Liver (tissue), 9 donors: ENCODE measurements around the gene THRB. TPM values are rescaled to one million over a fixed set of nuclear protein-coding genes. Genes with fewer than 3 reads are reported as not detected.

Experiments
- DNase-seq: peaks from one replicate; pipeline ENCODE4 v3.0.0-alpha.2; 2017; ENCODE audit warnings: low spot score
- H3K27ac ChIP-seq, 2 donors: one replicate each; pipeline ENCODE4 v1.7.0; 2013; ENCODE audit warnings: inconsistent platforms in 2 of 2, low read length in 2 of 2, control low read depth in 1 of 2, low read depth in 1 of 2, mild to moderate bottlenecking in 1 of 2
- H3K27me3 ChIP-seq, 4 donors: one replicate each; pipeline versions ENCODE4 v1.6.1 to v1.7.0; 2013; ENCODE audit warnings: low read length in 3 of 4, inconsistent platforms in 1 of 4, mild to moderate bottlenecking in 1 of 4, moderate library complexity in 1 of 4; ENCODE audit not compliant: control insufficient read depth in 4 of 4, insufficient read depth in 4 of 4
- H3K36me3 ChIP-seq, 4 donors: one replicate each; pipeline versions ENCODE4 v1.6.1 to v1.7.0; 2013; ENCODE audit warnings: low read length in 3 of 4, mild to moderate bottlenecking in 3 of 4, low read depth in 1 of 4, moderate library complexity in 1 of 4; ENCODE audit not compliant: control insufficient read depth in 4 of 4, insufficient read depth in 3 of 4
- H3K4me1 ChIP-seq, 4 donors: one replicate each; pipeline versions ENCODE4 v1.6.1 to v1.7.0; 2013; ENCODE audit warnings: low read length in 3 of 4, mild to moderate bottlenecking in 3 of 4, moderate library complexity in 1 of 4; ENCODE audit not compliant: control insufficient read depth in 4 of 4, insufficient read depth in 4 of 4
- H3K4me3 ChIP-seq, 3 donors: one replicate each; pipeline versions ENCODE4 v1.6.1 to v1.7.0; 2013; ENCODE audit warnings: low read length in 3 of 3, control low read depth in 1 of 3, low read depth in 1 of 3, mild to moderate bottlenecking in 1 of 3
- H3K9ac ChIP-seq, 2 donors: one replicate each; pipeline ENCODE4 v1.7.0; 2013; ENCODE audit warnings: low read length in 2 of 2, mild to moderate bottlenecking in 2 of 2, moderate library complexity in 2 of 2, control low read depth in 1 of 2, low read depth in 1 of 2
- H3K9me3 ChIP-seq, 4 donors: one replicate each; pipeline versions ENCODE4 v1.6.1 to v1.7.0; 2013; ENCODE audit warnings: low read length in 3 of 4; ENCODE audit not compliant: control insufficient read depth in 4 of 4
- ATF3 ChIP-seq: IDR thresholded peaks from 2 replicates; pipeline ENCODE4 v1.6.1; 2016; ENCODE audit warnings: antibody characterized with exemption
- CTCF ChIP-seq: fragments of 150-350 bp; IDR thresholded peaks from 2 replicates; pipeline ENCODE4 v1.5.1; 2017; ENCODE audit warnings: improper control_type of control experiment, low read depth, low read length; ENCODE audit not compliant: missing input control
- EGR1 ChIP-seq, 2 donors: IDR thresholded peaks; 2 replicates each; pipeline ENCODE4 v1.6.1; 2016 to 2018; ENCODE audit warnings: antibody characterized with exemption in 2 of 2, low read depth in 2 of 2
- FOXA1 ChIP-seq: IDR thresholded peaks from 2 replicates; pipeline ENCODE4 v1.6.1; 2016; ENCODE audit warnings: antibody characterized with exemption
- FOXA2 ChIP-seq: IDR thresholded peaks from 2 replicates; pipeline ENCODE4 v1.6.1; 2016; ENCODE audit warnings: antibody characterized with exemption
- GABPA ChIP-seq, 2 donors: IDR thresholded peaks in 1 of 2; conservative IDR thresholded peaks in 1 of 2; 2 replicates each; pipeline ENCODE4 v1.6.1; 2016; ENCODE audit warnings: antibody characterized with exemption in 2 of 2, mild to moderate bottlenecking in 1 of 2, moderate library complexity in 1 of 2
- HNF4A ChIP-seq, 2 donors: conservative IDR thresholded peaks; 2 replicates each; pipeline ENCODE4 v1.6.1; 2016; ENCODE audit warnings: antibody characterized with exemption in 2 of 2, mild to moderate bottlenecking in 2 of 2
- HNF4G ChIP-seq: IDR thresholded peaks from 2 replicates; pipeline ENCODE4 v1.6.1; 2016; ENCODE audit warnings: antibody characterized with exemption
- JUND ChIP-seq, 2 donors: IDR thresholded peaks; 2 replicates each; pipeline ENCODE4 v1.6.1; 2016; ENCODE audit warnings: antibody characterized with exemption in 2 of 2
- MAX ChIP-seq: IDR thresholded peaks from 2 replicates; pipeline ENCODE4 v1.6.1; 2016; ENCODE audit warnings: antibody characterized with exemption
- NR2F2 ChIP-seq: IDR thresholded peaks from 2 replicates; pipeline ENCODE4 v1.6.1; 2016; ENCODE audit warnings: antibody characterized with exemption
- RAD21 ChIP-seq, 2 donors: IDR thresholded peaks; 2 replicates each; pipeline ENCODE4 v1.6.1; 2016; ENCODE audit warnings: antibody characterized with exemption in 2 of 2, mild to moderate bottlenecking in 2 of 2
- REST ChIP-seq: IDR thresholded peaks from 2 replicates; pipeline ENCODE4 v1.6.1; 2016; ENCODE audit warnings: antibody characterized with exemption, mild to moderate bottlenecking
- RXRA ChIP-seq, 2 donors: IDR thresholded peaks; 2 replicates each; pipeline ENCODE4 v1.6.1; 2017 to 2018; ENCODE audit warnings: antibody characterized with exemption in 2 of 2, mild to moderate bottlenecking in 1 of 2
- SP1 ChIP-seq: IDR thresholded peaks from 2 replicates; pipeline ENCODE4 v1.6.1; 2018; ENCODE audit warnings: antibody characterized with exemption, mild to moderate bottlenecking
- TAF1 ChIP-seq: conservative IDR thresholded peaks from 2 replicates; pipeline ENCODE4 v1.6.1; 2016; ENCODE audit warnings: antibody characterized with exemption, mild to moderate bottlenecking
- YY1 ChIP-seq: IDR thresholded peaks from 2 replicates; pipeline ENCODE4 v1.6.1; 2016; ENCODE audit warnings: antibody characterized with exemption, mild to moderate bottlenecking
- ZBTB33 ChIP-seq: IDR thresholded peaks from 2 replicates; pipeline ENCODE4 v1.6.1; 2016; ENCODE audit warnings: antibody characterized with exemption
- WGBS: extraction: QIAGEN DNeasy Blood & Tissue Kit; methylation state at CpG from one replicate; pipeline ENCODE4 v1.1.7; 2013; 5-methylcytosine and 5-hydroxymethylcytosine counted together
- polyA plus RNA-seq, 2 donors: library from polyadenylated mRNA; stranded (reverse) in 1 of 2; unstranded in 1 of 2; fragments of 200-250 nt in 1 of 2; fragments of >200 nt in 1 of 2; fragmentation: Nextera tagmentation in 1 of 2; extraction: Ambion mirVana in 1 of 2; gene quantifications; one replicate each; pipeline versions ENCODE4 v1.2.1 to v1.2.3, GENCODE V29; 2013 to 2015
- total RNA-seq, 2 donors: library from RNA; depleted of rRNA; stranded (reverse); fragments of >200 nt; gene quantifications; one replicate each; pipeline ENCODE4 v1.2.3, GENCODE V29; 2014
- donor health status: healthy.
- donor health status: healthy.
- donor health status: healthy.
- donor health status: healthy.
- donor health status: healthy.

THRB gene
- total and polyA plus RNA-seq, 4 donors = 5.9 to 23.9 (median 9.3) TPM

GRCh38 chr3:24299806-24300626 is 194.6 kb downstream of the THRB start:
- no peaks in the 10 kb centered on the region for H3K27me3 ChIP-seq
- no peak overlapping the region for H3K4me3 ChIP-seq
- TF ChIP-seq EGR1 (IDR thresholded peaks at IDR 0.05; ENCODE audit: low read depth in 2 of 2) (no peak), CTCF (no peak), ATF3 (no peak), RXRA (IDR thresholded peaks at IDR 0.05) (no peak), FOXA2 (no peak), MAX (no peak), HNF4A (conservative IDR thresholded peaks at IDR 0.05) (no peak), RAD21 (IDR thresholded peaks at IDR 0.05) (no peak), JUND (IDR thresholded peaks at IDR 0.05) (no peak), FOXA1 (no peak), NR2F2 (no peak), ZBTB33 (no peak), TAF1 (no peak)
- H3K4me1 ChIP-seq = peaks cover 0 to 4% (median 0%) of the 10 kb centered on the region in 4 donors
- peaks cover 0 to 2% (median 0%) of the 10 kb centered on the region in 4 donors for H3K36me3 ChIP-seq
- no peak overlapping the region for H3K27ac ChIP-seq
- H3K9ac ChIP-seq = no peak overlapping the region
- 77% methylated on average over 6 of the region's 6 CpGs for WGBS
- H3K9me3 ChIP-seq = no peaks in the 10 kb centered on the region
- DNase-seq = no peak

GRCh38 chr3:24299246-24299805 is 195.3 kb downstream of the THRB start:
- Histone ChIP-seq H3K9ac (no peak overlapping the region), H3K27me3 (no peaks in the 10 kb centered on the region), H3K9me3 (peaks cover 0 to 3% (median 2%) of the 10 kb centered on the region in 4 donors), H3K4me1 (peaks cover 0 to 4% (median 0%) of the 10 kb centered on the region in 4 donors), H3K4me3 (no peak overlapping the region), H3K36me3 (peaks cover 0 to 4% (median 3%) of the 10 kb centered on the region in 4 donors), H3K27ac (no peak overlapping the region)
- WGBS = 57% methylated on average over 1 of the region's 1 CpG
- DNase-seq = no peak
- TF ChIP-seq GABPA (IDR thresholded peaks at IDR 0.05 in 1 of 2, conservative IDR thresholded peaks at IDR 0.05 in 1 of 2) (no peak), SP1 (no peak), REST (no peak), CTCF (no peak), HNF4G (no peak), MAX (no peak), YY1 (no peak), HNF4A (conservative IDR thresholded peaks at IDR 0.05) (no peak), ZBTB33 (no peak), FOXA2 (no peak), RAD21 (IDR thresholded peaks at IDR 0.05) (no peak)
